ENCODE measurements around the gene UBD.
A peak's percentile ranks its signal among the peaks of the same experiment; 100 is the strongest.

Gene UBD

DNA sequence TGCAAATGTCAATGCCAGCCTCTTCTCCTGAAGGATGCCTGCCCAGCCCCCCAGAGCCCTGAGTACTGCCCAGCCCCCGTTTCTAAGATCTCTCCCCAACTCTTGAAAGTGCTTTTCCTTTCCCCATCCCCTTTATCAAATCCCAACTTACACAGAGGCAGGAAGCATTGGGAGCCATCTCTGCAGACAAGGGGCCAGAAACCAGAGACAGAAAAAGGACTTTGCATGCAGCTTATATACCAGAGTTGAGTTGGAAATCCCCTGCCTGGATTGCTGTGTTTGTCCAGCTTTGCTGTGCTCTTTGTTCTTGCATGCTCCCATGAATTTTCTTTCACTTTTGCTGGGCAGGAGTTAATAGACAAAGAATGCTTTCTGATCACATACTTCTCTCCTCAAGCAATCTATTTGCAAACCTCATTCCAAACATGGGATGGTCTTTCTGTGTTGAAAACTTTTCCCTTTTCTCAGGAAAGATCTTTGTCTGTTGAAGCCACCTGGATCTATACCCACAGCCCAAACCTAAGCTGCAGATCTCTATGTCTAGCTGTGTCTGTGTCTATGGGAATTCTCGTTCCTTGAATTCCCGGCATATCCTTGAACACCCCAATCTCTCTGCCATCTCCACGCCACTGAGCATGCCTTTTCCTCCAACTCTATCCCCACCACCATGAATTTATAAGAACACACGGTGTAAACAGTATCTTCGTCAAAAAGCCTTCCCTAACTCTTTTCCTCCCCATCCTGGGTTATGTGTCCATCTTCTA lies at the start of gene UBD:
Gene UBD (minus strand): TSS at position 209 of the 764 bp plus-strand sequence. CDS start 31 bp downstream, at position 178.
- no peak for FAIRE-seq

DNA sequence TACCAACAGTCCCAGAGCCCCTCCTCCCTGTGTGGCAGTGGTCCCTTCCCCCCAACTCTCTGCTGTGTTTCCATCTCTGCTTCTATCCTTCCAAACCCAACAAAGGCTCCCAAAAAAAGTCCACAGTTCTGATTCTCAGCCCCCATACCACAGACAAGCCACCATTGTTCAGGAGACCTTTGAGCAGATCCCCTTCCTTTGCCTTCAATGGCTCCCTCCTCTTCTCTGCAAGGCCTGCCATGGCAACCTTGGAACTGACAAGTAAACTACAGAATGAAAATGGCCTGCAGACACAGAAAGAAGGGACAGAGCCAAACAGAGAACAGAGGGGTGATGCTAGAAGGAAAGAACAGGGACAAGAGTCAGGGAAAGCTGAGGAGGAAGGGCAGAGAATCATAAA lies 48.6 kb upstream of the UBD start:
- FAIRE-seq: no peak

DNA sequence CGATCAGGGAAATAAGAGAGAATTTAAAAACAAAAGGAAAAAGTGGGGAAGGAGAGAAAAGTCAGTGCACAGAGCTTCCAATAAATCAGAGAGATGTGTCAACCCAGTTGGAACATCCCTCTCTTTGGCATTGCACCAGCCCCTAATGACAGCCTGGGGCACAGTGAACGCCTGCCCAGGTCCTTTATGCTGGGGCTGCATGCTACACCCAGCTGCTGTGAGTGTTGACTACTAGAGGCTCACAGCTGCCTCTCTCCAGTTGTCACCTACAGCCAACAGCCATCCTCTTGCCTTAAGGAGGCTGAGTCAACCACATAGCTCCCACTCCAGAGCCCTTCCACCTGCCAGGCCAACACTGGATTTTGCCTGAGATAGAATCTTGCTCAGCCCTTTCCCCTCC lies 44.4 kb upstream of the UBD start:
- FAIRE-seq: no peak

DNA sequence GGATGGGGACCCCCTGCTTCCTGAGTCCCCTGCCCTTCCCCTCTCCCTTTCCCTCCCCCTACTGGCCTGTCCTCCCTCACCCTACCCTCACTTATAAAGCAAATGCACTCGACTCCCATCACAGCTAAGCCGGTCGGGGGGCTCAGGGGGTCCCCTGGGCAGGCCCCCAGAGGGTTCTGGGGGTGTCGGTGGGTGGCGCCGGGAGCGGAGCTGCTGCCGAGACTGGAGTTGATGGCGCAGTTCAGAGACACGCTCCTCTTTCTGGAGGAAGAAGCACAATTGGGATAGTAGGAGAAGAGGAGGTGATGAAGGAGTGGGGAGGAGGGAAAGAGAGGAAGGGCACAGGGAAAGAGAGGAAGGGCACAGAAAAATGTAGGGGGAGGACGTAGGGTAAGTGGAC lies 43.9 kb upstream of the UBD start:
- no peak for FAIRE-seq

DNA sequence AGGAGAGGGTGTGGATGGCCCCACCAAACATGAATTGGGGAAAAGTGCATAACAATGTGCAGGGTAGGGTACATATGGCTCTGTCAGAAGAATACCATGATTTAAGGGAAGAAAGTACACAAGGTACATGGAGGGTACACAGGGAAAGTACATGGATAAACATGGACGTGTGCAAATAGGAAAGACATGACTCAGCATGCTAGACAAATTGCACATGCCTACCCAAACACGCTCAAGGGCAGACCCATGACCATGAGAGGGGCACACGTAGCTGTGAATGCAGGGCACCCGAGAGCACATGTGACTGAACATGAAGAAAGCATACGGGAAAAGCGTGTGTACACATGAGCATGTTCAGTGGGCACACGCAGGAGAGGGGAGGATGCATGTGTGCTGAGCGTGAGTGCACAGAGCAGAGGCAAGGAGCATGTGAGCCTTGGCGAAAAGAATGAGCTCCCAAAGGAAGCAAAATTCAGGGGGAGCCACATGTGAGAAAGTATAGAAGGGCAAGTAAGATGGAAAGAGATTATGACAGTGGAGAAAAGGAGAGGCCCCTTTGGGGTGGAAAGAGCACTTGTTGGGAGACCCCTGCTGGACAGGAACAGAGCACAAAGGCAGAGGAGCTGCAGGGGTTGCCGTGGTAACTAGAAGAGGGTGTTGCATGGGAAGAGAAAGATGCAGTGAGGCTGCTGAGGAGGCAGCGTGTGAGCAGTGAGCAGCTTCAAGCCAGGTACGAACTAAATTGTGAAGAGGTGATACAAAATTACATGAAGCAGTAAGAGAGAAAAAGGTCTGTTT lies 43.2 kb upstream of the UBD start:
- FAIRE-seq: no peak

DNA sequence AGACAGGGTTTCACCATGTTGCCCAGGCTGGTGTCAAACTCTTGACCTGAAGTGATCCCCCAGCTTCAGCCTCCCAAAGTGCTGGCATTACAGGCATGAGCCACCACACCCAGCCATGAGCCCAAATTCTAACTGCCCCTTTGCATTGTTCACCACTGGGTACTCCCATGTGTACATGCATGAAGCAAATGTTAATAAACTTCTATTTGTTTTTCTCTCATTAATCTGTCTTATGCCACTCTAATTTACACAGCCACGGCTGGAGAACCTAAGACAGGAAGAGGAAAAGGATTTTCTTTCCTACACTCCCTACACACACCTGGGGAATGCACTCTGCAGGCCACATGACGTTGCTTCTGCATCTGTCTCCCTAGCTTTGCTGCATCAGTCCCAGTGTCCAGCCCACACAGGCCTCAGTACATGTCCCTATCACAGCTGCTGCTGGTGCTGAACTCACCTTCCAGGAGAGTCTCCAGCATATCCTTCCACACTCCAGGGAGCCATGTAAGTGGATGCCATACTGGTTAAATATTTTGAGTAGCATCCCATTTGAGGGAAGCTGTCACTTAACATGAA lies 38.7 kb upstream of the UBD start:
- no peak for FAIRE-seq

DNA sequence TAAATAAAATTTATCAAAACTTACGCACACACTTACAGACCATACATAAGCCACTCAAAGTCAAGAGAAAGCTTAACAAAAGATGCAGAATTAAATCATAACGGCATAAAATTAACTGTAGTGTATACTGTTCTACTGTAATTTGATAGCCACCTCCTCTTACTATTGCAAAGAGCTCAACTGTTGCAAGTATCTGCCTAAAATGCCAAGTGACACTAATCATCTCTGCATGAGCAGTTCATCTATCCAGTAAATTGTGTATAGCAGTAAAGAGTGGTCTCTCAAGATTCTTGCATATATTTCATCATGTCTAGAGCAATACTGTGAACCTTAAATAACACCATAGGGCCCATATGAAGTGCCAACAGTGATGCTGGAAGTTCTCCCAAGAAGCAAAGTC lies 37.7 kb upstream of the UBD start:
- no peak for FAIRE-seq

DNA sequence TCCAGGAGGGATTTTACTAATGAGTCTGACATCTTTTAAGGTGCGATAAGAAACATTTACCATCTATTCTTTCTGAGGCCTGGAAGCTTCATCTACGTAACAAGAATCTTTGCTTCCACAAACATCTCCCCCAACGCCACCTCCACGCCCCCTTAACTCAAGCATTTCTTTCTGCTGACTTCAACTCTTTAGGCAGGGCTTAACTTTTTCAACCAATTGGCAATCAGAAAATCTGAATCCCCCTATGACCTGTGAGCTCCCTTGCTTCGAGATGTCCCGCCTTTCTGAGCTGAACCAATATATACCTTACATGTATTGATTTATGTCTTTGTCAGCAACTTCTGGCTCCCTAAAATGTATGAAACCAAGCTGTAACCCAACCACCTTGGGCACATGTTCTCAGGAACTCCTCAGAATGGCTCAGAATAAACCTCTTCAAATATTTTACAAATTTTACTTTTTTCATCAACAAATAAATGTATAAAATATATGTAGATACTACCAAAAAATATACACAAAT lies 36.9 kb upstream of the UBD start:
- no peak for FAIRE-seq

DNA sequence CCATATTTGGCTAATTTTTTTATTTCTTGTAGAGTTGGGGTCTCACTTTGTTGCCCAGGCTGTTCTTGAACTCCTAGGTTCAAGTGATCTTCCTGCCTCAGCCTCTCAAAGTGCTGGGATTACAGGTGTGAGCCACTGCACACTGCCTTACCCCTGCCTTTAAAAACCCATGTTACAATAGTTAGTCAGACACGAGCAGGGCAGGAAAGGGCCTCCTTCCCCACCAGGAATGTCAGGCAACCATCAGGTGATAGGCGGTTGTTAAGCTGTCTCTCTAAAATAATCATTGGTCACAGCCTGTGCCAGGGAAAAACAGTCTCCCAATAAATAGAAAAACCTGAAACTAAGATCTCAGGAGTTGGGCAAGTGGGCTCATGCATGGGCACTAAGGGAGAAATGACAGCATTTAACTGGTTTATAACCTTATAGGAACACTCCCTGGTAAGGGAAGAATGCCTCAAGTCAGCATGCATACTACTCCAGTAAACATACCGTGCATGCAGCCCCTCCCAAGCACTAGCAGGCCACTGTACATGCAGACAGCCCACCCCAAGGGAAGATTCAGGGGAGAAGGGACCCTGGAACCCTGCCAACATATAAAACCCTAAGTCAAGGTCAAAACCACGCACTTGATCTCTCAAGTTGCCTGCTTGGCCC lies 33.8 kb upstream of the UBD start:
- FAIRE-seq: no peak

DNA sequence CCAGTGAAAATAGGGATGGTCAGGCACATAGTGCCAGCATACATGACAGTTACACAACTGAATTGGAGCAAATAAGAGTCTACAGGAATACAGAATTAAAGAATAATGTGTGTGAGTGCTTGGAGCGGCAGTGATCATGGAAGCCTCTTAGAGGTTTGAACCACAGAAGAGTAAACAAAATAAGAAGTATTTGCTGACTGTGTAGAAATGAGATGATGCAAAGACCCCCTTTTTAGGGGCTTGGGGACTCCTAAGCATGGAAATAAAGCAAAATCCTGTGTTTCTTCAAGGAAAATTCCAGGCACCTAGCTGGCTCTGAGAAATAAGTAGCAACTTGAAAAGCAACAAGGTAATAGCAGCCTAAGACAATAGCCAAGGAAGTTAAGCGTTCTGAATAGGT lies 32.1 kb upstream of the UBD start:
- FAIRE-seq: no peak

DNA sequence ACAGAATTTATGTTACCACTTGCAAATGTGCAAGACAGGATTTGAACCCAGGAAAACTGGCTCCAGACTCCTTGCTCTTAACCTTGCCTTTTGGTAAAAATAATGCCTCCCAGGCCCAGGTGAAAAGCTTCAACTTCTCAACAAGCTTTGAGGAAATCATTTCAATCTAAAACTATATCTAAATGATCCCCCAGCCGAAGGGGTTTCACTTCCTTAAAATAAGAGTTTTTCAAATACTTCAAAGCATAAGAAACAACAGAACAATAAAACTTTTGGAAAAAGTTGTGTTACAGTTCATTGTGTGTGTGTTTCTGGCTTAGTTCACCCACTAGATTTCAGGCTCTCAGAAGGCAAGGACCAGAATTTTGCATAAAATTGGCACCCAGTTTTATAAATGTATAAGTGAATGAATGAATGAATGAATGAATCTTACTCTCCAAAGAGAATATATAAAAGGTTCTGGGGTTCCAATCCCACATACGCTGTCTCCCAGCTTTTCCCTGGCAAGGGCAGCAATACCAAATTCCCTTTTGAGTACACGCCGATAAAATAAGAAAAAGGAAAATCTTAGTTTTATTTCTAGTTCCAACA lies 30.8 kb upstream of the UBD start:
- no peak for FAIRE-seq

DNA sequence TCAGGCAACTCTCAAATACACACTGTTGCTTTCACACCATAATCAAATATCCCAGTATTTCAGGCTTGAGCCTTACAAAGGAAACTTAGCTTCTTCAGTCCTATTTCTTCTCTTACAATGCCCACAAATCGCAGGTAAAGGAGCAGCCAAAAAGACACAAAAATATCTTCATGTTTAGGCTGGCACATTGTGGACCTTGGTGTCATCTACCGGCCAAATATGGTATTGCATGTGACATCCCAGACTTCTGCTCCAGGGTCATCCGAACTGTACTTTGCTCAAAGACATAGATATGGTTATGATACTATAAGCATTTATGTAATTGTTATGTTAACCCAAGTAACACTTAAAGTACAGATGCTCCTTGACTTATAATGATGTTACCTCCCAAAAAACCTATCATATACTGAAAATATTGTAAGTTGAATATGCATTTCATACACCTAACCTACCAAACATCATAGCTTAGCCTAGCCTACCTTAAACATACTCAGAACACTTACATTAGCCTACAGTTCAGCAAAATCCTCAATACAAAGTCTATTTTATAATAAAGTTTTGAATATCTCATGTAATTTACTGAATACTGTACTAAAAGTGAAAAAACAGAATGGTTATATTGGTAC lies 30.0 kb upstream of the UBD start:
- FAIRE-seq: peak; percentile 77

DNA sequence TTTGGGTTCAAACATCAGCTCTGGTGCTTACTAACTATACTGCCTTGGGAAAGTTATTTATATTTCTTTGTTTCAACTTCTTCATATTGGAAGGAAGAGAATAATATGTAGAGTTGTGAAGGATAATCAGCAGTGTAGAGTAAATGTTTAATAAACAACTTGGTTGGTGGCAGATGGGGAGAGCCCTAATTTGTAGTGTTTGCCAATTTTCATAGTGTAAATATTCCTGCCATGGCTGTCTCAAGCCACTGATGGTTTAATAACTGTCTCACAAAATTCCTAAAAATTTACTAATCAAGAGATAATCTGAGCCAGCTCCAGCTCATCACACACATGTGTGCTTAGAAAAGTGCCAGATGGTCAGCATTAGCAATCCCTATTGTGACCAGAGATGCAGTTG lies 25.3 kb upstream of the UBD start, which contains the start of gene OR2H2:
Gene OR2H2 (plus strand): TSS at position 301 of the 400 bp plus-strand sequence. CDS start 2,824 bp downstream, outside the sequence.
- FAIRE-seq: no peak

DNA sequence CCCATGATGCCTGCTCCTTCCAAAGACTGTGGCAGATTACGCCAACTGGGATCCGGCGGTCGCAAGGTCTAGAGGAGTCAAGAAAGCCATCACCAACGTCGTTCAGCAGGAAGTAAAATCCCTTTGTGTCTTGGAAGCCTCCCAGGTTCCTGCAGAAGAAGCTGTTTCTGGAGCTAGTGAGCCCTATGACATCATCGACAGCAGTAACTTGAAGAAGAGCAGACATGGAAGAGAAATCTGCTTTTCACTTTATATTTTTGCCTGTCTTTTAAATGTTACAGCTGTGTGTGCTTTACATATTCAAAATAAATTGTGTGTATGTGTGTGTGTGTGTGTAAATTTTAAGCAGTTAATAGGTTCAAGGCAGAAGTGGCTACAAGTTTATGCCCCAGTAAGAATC lies 18.0 kb upstream of the UBD start:
- FAIRE-seq: no peak

DNA sequence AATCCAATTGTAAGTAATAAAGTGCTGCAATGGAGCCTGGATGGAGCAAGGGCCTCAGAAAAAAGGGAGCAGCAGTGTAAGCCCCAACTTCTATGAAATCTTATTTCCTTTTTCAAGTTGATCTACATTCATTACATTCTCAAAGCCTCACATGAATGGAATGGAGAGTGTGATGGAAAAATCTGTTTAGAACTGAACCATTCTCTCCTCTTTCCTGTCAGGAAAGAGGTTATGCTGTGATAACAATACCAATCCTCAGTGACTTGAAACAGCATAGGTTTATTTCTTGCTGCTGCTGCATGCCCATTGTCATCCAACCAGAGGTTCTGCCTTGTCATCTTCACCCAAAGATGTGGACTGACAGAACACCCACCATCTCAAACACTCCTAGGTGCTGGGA lies 16.5 kb upstream of the UBD start:
- FAIRE-seq: no peak

DNA sequence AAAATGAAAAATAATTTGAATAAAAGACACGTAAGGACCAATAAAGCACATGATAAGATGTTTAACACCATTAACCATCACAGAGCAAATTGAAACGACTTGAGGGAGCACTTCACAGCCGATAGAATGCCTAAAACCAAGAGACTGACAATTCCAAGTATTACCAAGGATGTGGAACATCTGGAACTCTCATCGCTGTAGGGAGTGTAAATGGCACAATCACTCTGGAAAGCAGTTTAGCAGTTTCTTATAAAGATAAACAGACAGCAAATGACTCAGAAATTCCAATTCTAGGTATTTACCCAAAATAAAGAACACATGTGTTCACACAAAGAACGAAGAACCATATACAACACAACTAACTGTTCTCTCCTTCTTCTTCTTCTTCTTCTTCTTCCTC lies 8.5 kb upstream of the UBD start:
- FAIRE-seq: no peak

DNA sequence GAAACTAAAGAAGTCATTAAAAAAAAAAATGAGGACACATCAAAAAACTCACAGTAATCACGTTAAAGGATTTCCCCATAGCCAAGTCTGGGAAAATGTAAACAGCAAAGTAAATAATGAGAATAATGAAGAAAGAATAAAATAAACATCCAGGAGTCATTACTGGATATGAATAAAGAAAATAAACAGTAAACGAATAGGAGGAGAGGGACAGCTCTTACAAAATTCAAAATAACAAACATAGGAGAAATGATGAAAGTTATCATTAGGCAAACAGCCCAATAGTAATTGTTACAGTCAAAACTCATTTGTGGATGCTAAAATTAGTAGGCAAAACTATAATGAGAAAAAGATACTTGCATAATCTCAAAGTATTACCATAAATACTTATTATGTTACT lies 8.0 kb upstream of the UBD start:
- no peak for FAIRE-seq

DNA sequence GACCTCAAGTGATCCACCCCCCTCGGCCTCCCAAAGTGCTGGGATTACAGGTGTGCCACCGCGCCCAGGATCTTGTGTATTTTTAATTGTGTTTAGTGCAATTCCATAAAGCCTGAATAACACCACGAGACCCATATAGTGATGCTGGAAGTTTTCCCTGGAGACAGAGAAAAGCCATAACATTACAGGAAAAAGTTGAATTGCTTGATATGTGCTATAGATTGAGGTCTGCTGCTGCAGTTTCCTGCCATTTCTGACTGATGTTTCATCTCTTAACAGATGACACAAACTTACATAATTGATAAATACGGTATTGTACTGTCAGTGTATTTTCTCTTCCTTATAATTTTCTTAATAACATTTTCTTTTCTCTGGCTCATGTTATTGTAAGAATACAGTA lies 7.3 kb upstream of the UBD start:
- no peak for FAIRE-seq

DNA sequence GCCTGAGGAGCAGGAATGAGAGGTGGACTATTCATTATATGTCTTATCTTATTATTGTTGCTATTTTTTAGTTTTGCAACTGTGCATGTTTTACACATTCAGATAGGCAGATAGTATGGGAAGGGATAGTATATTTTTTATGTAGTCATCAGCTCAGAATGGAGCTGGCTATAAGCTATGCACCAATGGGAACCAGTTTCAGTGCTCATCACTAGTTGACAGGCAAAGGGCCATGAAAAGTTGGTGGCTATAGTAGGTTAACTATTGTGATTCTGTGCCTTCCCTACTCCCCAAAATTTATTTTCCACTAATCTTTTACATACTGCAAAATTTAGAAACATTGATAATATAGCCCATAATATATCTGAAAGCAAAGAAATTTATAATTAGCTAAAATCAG lies 5.3 kb upstream of the UBD start:
- no peak for FAIRE-seq

DNA sequence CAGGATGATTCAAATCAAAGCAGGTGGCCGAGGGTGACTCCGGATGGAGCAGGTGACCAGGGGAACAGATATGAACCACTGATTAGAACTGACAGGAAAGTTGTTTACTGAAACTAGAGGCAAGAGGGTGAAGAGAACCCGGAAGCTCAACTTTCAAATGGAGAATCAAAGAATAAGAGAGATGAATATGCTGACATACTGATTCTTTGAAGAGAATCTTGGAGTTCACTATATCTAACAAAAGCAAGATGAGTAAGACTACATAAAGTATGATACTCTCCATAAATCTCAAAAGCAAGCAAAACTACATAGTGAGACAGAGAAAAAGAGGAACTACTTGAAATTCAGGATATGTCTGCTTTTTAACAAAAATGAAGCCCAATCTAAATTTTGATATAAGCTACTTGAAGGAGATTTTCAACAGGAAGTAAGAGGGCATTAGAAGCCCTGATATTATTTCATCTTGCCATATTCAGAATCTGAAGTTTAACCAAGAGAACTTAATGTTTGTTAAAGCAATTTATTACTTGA lies 4.0 kb upstream of the UBD start:
- FAIRE-seq: no peak

DNA sequence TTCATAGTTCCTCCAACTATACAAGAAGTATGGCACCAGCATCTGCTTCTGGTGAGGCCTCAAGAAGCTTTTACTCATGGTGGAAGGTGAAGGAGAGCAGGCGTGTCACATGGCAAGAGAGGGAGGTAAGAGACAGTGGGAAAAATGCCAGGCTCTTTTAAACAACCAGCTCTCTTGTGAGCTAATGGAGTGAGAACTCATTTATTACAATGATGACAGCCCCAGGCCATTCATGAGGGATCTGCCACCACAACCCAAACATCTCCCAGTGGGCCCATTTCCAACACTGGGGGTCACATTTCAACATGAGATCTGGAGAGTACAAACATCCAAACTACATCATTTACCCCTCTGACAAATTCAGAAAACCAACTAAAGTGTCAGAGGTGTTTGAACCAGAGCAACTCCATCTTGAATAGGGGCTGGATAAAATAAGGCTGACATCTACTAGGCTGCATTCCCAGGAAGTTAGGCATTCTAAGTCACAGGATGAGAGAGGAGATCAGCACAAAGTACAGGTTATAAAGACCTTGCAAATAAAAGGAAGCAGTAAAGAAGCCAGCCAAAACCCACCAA lies 2.2 kb upstream of the UBD start:
- no peak for FAIRE-seq

DNA sequence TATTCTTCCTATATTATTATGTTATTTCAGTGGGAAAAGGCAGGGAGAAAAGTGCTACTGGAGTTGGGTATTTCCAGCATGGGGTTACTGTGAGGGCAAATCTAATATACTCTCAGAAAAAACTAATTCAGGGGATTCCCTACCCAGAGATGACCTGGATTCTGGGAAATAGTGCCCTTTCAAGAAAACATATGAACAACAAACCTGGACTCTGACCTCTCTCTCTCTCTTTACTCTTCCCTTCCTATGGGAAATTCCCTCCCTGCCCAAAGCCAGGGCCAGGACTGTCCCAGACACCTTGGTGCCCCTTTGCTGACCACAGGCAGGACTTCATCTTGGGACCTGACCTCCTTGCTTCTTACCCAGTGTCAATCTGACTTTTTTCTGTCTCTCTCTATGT lies 1.6 kb upstream of the UBD start:
- no peak for FAIRE-seq
